Endodermal cell (in vitro differentiated cells): ENCODE results near the gene GHRHR. TPM values are rescaled to one million over a fixed set of nuclear protein-coding genes. Genes with fewer than 3 reads are reported as not detected.

Source experiments
- DNase-seq: peaks from one replicate; pipeline ENCODE4 v3.0.0-alpha.2; 2017
- H3K27ac ChIP-seq: 2 replicates; pipeline ENCODE4 v1.5.1; 2013; ENCODE audit warnings: mild to moderate bottlenecking, low read depth, low read length, moderate library complexity
- H3K27me3 ChIP-seq: 2 replicates; pipeline ENCODE4 v1.6.1; 2013; ENCODE audit warnings: mild to moderate bottlenecking, low read length, moderate library complexity; ENCODE audit not compliant: insufficient read depth, control insufficient read depth, poor library complexity, severe bottlenecking
- H3K36me3 ChIP-seq: 2 replicates; pipeline ENCODE4 v1.7.0; 2013; ENCODE audit warnings: mild to moderate bottlenecking, low read length, moderate library complexity; ENCODE audit not compliant: control insufficient read depth, insufficient read depth
- H3K4me1 ChIP-seq: one replicate; pipeline ENCODE4 v1.7.0; 2013; ENCODE audit warnings: low read length; ENCODE audit not compliant: control insufficient read depth, insufficient read depth
- H3K4me3 ChIP-seq: 2 replicates; pipeline ENCODE4 v1.5.1; 2013; ENCODE audit warnings: mild to moderate bottlenecking, low read length, moderate library complexity
- H3K9ac ChIP-seq: 2 replicates; pipeline ENCODE4 v1.6.1; 2013; ENCODE audit warnings: mild to moderate bottlenecking, low read length, moderate library complexity; ENCODE audit not compliant: poor library complexity, severe bottlenecking; ENCODE audit errors: extremely low read depth
- H3K9me3 ChIP-seq: 2 replicates; pipeline ENCODE4 v1.6.1; 2013; ENCODE audit warnings: mild to moderate bottlenecking, low read length, moderate library complexity; ENCODE audit not compliant: control insufficient read depth
- H3K27ac Mint-ChIP-seq: 2 replicates; pipeline ENCODE4 v1.8.0; 2020; ENCODE audit warnings: mixed read lengths
- H3K27me3 Mint-ChIP-seq: 2 replicates; pipeline ENCODE4 v1.8.0; 2021; ENCODE audit warnings: mild to moderate bottlenecking, mixed read lengths; ENCODE audit not compliant: insufficient read depth
- H3K36me3 Mint-ChIP-seq: 2 replicates; pipeline ENCODE4 v1.8.0; 2020; ENCODE audit warnings: low read depth, mixed read lengths
- H3K4me1 Mint-ChIP-seq: 2 replicates; pipeline ENCODE4 v1.8.0; 2020; ENCODE audit warnings: mixed read lengths
- H3K4me3 Mint-ChIP-seq: 2 replicates; pipeline ENCODE4 v1.8.0; 2020; ENCODE audit warnings: mild to moderate bottlenecking, moderate library complexity, mixed read lengths
- H3K9me3 Mint-ChIP-seq: 2 replicates; pipeline ENCODE4 v1.8.0; 2020; ENCODE audit warnings: mild to moderate bottlenecking, mixed read lengths
- CTCF ChIP-seq: fragments of 200-600 bp; sonication (generic); conservative IDR thresholded peaks from 2 replicates; pipeline ENCODE4 v1.5.0; 2021; ENCODE audit warnings: antibody characterized with exemption, mild to moderate bottlenecking
- WGBS, 2 experiments: methylation state at CpG; one replicate each; pipeline versions ENCODE4 v1.1.5 to v1.1.7; 2013; ENCODE audit warnings: missing lambda C conversion rate in 2 of 2, mixed read lengths in 1 of 2; ENCODE audit not compliant: insufficient coverage in 1 of 2, insufficient read length in 1 of 2; 5-methylcytosine and 5-hydroxymethylcytosine counted together
- total RNA-seq, 2 donors: library from RNA; stranded (reverse); fragmentation: NEBNext Ultra II Directional in 1 of 2; extraction: Animal tissue kit (Norgen Biotek cat#: 25700) in 1 of 2; gene quantifications; 2 replicates in 1 of 2; 3 replicates in 1 of 2; pipeline ENCODE4 v1.2.1, GENCODE V29; 2021

GHRHR gene
- total RNA-seq, 2 donors from 2014 or later = not detected

DNA sequence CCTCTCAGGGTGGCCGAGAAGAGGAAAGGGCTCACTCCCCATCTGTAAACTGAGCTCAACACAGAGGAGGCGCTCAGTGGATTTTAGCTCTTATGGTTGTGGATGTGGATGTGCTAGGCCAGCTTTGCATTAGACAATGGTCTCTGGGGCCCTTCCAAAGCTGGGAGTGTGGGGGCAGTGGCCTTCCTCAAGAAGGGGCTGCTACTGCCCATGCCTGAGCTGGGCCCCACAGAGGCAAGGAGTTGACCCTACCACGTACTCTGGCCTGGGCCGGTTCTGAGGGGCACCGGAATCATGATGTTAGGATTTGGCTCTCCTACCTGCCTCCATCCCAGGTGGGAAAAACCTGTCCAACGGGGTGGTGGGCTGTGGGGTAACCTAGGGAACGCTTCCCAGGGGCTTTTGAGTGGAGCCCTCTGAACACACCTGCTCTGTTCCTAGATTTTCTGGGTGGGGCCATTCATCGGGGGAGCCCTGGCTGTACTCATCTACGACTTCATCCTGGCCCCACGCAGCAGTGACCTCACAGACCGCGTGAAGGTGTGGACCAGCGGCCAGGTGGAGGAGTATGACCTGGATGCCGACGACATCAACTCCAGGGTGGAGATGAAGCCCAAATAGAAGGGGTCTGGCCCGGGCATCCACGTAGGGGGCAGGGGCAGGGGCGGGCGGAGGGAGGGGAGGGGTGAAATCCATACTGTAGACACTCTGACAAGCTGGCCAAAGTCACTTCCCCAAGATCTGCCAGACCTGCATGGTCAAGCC lies 40.6 kb upstream of the GHRHR start:
- TF ChIP-seq CTCF = no peak
- Histone ChIP-seq H3K36me3 (no peaks in the 10 kb centered on the region), H3K9ac (no peak overlapping the region), H3K27me3 (no peaks in the 10 kb centered on the region), H3K4me3 (no peak overlapping the region), H3K9me3 (no peaks in the 10 kb centered on the region), H3K4me1 (no peaks in the 10 kb centered on the region), H3K27ac (no peak overlapping the region)
- H3K9me3 Mint-ChIP-seq = peaks cover 7% of the 10 kb centered on the region
- H3K27me3 Mint-ChIP-seq = peaks cover 1% of the 10 kb centered on the region
- H3K27ac Mint-ChIP-seq = no peak overlapping the region
- 91 to 96% methylated on average over 11 to 19 of the region's 19 CpGs for WGBS, 2 experiments
- no peak overlapping the region for H3K4me3 Mint-ChIP-seq
- peak; percentile 28 for DNase-seq
- H3K36me3 Mint-ChIP-seq = no peaks in the 10 kb centered on the region
- H3K4me1 Mint-ChIP-seq = no peaks in the 10 kb centered on the region

DNA sequence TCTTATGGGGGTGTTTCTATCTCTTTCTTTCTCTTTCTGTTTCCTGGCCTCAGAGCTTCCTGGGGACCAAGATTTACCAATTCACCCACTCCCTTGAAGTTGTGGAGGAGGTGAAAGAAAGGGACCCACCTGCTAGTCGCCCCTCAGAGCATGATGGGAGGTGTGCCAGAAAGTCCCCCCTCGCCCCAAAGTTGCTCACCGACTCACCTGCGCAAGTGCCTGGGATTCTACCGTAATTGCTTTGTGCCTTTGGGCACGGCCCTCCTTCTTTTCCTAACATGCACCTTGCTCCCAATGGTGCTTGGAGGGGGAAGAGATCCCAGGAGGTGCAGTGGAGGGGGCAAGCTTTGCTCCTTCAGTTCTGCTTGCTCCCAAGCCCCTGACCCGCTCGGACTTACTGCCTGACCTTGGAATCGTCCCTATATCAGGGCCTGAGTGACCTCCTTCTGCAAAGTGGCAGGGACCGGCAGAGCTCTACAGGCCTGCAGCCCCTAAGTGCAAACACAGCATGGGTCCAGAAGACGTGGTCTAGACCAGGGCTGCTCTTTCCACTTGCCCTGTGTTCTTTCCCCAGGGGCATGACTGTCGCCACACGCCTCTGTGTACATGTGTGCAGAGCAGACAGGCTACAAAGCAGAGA lies 39.9 kb upstream of the GHRHR start:
- WGBS, 2 experiments = 89 to 98% methylated on average over 8 to 13 of the region's 13 CpGs
- Histone ChIP-seq H3K9ac (no peak overlapping the region), H3K27me3 (no peaks in the 10 kb centered on the region), H3K4me1 (no peaks in the 10 kb centered on the region), H3K27ac (no peak overlapping the region), H3K36me3 (no peaks in the 10 kb centered on the region), H3K4me3 (no peak overlapping the region), H3K9me3 (no peaks in the 10 kb centered on the region)
- Mint-ChIP-seq H3K27me3 (peaks cover 1% of the 10 kb centered on the region), H3K4me3 (no peak overlapping the region), H3K9me3 (peaks cover 7% of the 10 kb centered on the region), H3K27ac (no peak overlapping the region), H3K36me3 (no peaks in the 10 kb centered on the region), H3K4me1 (no peaks in the 10 kb centered on the region)
- DNase-seq = peak; percentile 23
- TF ChIP-seq CTCF = no peak

DNA sequence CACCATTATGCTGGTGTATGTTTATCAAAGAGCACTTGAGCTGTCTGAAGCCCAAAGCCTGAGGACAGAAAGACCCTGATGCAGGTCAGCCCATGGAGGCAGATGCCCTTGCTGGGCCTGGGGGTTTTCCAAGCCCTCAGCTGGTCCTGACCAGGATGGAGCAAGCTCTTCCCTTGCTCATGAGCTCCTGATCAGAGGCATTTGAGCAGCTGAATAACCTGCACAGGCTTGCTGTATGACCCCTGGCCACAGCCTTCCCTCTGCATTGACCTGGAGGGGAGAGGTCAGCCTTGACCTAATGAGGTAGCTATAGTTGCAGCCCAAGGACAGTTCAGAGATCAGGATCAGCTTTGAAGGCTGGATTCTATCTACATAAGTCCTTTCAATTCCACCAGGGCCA lies 39.1 kb upstream of the GHRHR start:
- Histone ChIP-seq H3K9me3 (no peaks in the 10 kb centered on the region), H3K27ac (no peak overlapping the region)
- no peaks in the 10 kb centered on the region for H3K4me1 Mint-ChIP-seq

More for the DNA sequence above, 39.1 kb upstream of the GHRHR start:
- H3K27ac Mint-ChIP-seq = no peak overlapping the region
- H3K27me3 Mint-ChIP-seq = peaks cover 3% of the 10 kb centered on the region
- H3K4me1 ChIP-seq = no peaks in the 10 kb centered on the region
- H3K36me3 ChIP-seq = no peaks in the 10 kb centered on the region
- H3K9me3 Mint-ChIP-seq = peaks cover 7% of the 10 kb centered on the region
- no peaks in the 10 kb centered on the region for H3K36me3 Mint-ChIP-seq
- no peak for TF ChIP-seq CTCF
- no peak overlapping the region for H3K9ac ChIP-seq
- no peaks in the 10 kb centered on the region for H3K27me3 ChIP-seq
- no peak overlapping the region for H3K4me3 ChIP-seq
- DNase-seq = peak; percentile 28
- no peak overlapping the region for H3K4me3 Mint-ChIP-seq
